GM21526 (cell line): ENCODE data around the gene IL16.
"Not testable (repeated sequence)": the region's sequence is repeated elsewhere in the genome, so short reads cannot be mapped to it uniquely, and the experiment has no call there.

Experiments
- ATAC-seq: cut with Tn5 transposase; IDR thresholded peaks from one replicate; pipeline ENCODE4 v1.9.1; 2021; ENCODE audit warnings: moderate library complexity; ENCODE audit not compliant: unreplicated experiment, low FRiP score

Gene IL16

GRCh38 chr15:81327516-81327915, 130.8 kb downstream of the IL16 start:
- no peak for ATAC-seq

DNA sequence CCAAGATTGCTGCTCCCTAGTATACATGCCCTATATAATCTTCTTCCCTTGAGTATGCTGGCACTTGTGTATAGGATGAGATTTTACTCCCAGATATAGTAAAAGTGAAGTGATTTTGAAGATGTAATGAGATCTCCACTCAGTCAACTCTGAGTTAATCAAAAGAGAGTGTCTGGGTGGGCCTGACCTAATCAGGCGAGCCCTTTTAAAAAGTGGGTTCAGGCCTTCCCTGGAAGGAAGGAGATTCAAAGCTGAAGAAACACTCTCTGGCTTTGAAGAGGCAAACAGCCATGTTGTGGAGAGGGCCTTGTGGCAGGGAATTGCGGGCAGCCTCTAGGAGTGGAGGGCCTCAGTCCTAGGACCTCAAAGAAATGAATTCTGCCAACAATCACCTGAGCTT, 132.8 kb downstream of the IL16 start:
- no peak for ATAC-seq

DNA sequence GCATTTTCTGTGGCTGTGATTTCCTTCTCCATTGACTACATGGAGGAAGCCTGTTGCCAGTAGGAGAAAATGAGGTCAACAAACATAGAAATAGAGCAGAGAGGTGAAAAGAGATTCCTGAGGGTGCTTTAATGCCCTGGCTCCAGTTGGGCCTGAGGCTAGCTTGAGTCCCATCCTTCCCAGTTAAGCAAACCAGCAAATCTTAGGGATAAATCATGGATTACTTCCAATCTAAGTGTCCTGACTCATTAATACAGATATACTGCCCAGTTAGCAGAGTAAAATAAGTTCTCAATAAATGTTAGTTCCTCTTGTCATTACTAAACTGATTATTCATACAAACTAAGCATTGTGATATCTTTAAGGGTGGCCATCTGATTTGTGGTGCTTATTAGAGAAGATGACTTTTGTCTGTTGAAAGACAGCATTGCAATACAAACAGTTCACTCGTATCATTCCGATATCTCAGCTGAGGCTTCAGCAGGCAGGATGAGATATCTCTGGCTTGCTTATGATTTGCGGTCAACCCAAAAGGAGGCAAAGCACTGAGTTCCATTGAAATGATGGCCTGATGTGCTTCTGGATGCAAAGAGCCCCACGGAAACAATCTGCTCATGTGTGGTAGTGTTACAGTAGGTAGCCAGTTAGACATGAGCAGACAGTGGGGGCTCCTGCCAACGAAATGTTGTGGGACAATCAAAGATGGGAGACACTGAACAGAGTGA, 133.8 kb downstream of the IL16 start:
- ATAC-seq: no peak

- ATAC-seq: not testable (repeated sequence)
These were observed 134.5 kb downstream of the IL16 start for GRCh38 chr15:81331141-81331540.

DNA sequence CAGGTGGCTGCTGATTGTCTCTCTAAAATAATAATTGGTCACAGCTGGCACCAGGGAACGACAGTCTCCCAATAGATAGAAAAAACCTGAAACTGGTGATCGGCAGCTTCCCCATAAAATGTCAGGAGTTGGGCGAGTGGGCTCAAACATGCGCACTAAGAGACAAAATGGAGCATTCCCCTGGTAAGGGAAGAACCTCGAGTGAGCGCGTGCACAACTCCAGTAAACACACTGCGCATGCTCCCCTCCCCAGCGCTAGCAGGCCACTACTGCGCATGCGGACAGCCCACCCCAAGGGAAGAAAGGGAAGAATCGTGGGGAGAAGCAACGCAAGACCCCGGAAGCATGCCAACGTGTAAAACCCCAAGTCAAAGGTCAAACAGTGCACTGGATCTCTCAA, 134.9 kb downstream of the IL16 start:
- ATAC-seq: no peak

GRCh38 chr15:81332326-81332725, 135.6 kb downstream of the IL16 start:
- ATAC-seq: no peak

DNA sequence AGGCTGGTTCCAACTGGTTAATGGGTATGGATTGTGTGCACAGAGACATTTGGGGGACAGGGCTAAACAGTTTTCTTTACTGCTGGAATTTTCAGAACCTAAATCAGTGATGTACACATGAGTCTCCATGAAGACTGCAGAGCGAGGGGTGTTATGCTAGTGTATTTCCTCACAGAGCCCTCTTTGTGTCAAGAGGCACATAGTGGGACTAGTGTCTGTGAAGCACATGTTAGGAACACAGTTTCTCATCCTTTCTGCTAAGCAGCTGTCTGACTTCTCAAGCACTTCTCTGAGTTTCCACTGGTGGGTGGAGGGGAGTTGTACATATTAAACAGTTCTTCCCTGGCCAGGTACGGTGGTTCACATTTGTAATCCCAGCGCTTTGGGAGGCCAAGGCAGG, 136.7 kb downstream of the IL16 start:
- ATAC-seq: no peak

- no peak for ATAC-seq
These were observed 138.2 kb downstream of the IL16 start for GRCh38 chr15:81334768-81335435.

DNA sequence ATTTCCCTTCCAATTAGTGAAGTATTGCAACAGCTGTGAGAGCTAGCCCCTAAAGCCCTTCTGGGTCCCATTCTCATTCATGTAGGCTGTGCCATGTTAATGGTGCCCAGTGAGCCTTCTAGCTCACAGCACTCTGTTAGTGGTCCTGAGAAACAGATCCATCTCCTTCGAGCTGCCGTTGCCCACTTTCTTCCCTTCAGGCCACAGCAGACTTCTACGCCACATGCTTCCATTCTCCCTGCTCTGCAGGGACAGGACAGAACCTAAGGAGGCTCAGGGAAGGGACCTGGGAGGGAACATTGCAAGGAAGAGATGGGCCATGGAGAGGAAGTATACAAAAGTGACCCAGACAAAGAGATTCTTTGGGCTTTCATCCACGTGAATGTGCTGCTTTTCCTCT, 139.0 kb downstream of the IL16 start:
- no peak for ATAC-seq

DNA sequence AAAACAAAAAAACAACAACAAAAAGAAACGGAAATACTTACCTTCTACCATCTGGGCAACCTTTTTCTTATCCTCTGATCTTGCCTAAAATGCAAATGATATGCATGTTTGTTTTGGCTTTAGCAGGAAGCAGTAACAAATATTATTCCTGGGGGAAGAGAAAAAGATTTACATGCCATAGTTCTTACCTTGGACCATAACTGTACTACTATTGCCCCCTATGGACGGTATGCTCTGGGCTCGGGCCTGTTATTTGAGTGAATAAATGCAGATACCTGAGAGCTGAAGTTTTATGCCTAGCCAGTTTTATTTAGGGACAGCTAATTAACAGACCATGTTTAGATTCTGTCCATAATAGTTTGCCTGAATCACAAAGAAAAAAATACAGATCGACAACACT, 139.9 kb downstream of the IL16 start:
- no peak for ATAC-seq

DNA sequence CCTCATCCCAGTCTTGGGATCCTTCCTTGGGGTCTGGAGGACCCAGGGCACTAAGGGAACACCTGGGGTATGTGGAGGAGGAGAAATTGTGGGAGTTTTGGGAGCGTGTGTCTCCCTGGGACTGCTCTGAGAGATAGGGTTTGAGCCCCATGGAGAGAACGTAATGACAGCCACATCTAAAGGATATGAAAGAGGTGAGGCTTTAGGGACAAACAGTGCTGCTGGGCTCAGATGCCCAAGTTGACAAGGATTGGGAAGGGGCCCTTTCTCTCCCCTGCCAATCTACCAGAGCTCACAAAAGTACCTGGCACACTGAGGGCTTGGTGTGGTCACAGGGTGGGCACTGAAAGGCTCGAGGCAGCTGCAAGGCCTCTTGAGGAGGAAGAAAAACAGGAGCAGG, 140.6 kb downstream of the IL16 start:
- ATAC-seq: no peak

- ATAC-seq: no peak
These were observed 141.1 kb downstream of the IL16 start for GRCh38 chr15:81337713-81338157.

GRCh38 chr15:81338170-81339007, 141.7 kb downstream of the IL16 start:
- ATAC-seq: no peak

DNA sequence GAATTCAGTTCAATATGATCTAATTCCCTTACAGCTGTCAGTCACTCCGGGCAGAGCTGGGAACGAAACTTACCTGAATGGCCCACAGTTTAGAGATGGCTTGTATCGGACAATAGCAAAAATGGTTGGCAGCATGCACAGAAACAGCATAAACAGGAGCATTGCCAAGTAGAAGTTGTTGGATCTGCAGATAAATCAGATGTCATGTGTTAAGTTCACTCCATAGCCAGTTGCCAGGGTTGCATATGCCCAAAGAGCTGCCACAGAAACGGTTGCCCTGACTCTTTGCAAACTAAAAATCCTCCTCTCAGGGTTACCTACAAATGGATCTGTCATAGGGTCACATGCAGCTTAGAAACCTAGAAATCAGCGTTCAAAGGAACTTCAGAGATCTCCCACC, 142.6 kb downstream of the IL16 start:
- ATAC-seq: no peak

DNA sequence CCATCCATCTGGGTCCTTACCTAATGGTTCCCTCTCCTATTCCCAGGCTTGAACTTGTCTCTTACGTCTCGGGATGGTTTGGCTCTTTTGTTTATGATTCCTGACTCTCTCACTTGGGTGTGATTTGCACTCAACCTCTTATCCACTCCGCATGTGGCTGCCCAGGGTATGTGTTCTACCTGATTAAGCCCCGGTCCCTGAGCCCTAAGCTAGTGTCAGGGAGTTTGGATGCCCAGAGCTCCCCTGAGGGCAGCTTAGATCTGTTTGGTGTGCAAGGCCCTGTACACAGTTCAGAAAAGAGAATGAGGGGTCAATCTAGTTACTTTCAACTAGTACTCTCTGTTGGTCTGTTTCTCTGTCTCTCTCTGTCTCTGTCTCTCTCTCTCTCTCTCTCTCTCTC, 143.2 kb downstream of the IL16 start:
- no peak for ATAC-seq

- ATAC-seq: no peak
These were observed 144.7 kb downstream of the IL16 start for GRCh38 chr15:81341351-81341750.

DNA sequence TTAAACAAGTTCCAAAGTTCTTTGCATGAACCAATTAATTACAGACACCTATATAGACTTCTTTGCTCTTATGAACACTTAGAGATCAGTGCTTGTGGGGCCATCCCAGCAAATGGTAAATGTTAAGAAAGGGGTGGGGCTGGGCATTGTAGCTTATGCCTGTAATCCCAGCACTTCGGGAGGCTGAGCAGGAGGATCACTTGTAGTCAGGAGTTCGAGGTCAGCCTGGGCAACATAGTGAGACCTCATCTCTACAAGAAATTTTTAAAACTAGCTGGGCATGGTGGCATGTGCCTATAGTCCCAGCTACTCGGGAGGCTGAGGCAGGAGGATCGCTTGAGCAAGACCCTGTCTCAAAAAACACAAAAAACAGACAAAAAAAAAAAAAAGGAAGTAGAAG, 146.7 kb downstream of the IL16 start:
- no peak for ATAC-seq

GRCh38 chr15:81346611-81347010, 149.9 kb downstream of the IL16 start:
- ATAC-seq: no peak

DNA sequence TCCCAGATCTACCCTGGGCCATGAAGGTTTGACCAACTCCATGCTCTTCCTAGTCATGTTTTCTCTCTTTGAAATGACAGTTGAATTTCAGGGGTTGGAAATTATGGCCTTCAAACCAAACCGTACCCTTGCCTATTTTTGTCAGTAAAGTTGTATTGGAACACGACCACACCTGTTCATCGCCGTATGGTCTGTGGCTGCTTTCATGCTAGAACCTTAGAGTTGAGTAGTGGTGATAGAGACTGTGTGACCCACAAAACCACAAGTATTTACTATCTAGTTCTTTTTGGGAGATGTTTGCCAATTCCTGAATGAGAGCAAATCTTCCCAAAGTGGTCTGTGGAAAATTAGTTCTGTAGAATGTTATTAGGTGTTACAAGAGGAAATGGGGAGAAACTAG, 151.2 kb downstream of the IL16 start:
- ATAC-seq: no peak

DNA sequence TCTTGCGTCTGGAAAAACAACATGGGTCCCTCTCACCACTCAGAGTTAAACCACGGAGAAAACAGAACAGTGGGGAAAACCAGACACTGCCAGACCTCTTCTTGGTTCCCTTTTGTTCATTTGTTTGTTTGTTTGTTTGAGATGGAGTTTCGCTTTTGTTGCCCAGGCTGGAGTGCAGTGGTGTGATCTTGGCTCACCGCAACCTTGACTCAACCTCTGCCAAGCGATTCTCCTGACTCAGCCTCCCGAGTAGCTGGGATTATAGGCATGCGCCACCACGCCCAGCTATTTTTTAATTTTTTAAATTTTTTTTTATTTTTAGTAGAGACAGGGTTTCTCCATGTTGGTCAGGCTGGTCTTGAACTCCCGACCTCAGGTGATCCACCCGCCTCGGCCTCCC, 152.0 kb downstream of the IL16 start:
- not testable (repeated sequence) for ATAC-seq

GRCh38 chr15:81349271-81349670, 152.6 kb downstream of the IL16 start:
- ATAC-seq: no peak
